ENCODE data around the gene PRTN3. TPM values are rescaled to one million over a fixed set of nuclear protein-coding genes. Genes with fewer than 3 reads are reported as not detected.

PRTN3 gene
- polyA plus RNA-seq (2011; rRNA removed), result not detected in 2 replicates
- polyA minus RNA-seq (2011; rRNA and poly(A)+ RNA removed), result not detected in 2 replicates

GRCh38 chr19:840519-841206 is at the start of gene PRTN3:
PRTN3 (plus strand) TSS chr19:840999; CDS start chr19:841009, 10 bp downstream.
- TF ChIP-seq, protein P1, sequence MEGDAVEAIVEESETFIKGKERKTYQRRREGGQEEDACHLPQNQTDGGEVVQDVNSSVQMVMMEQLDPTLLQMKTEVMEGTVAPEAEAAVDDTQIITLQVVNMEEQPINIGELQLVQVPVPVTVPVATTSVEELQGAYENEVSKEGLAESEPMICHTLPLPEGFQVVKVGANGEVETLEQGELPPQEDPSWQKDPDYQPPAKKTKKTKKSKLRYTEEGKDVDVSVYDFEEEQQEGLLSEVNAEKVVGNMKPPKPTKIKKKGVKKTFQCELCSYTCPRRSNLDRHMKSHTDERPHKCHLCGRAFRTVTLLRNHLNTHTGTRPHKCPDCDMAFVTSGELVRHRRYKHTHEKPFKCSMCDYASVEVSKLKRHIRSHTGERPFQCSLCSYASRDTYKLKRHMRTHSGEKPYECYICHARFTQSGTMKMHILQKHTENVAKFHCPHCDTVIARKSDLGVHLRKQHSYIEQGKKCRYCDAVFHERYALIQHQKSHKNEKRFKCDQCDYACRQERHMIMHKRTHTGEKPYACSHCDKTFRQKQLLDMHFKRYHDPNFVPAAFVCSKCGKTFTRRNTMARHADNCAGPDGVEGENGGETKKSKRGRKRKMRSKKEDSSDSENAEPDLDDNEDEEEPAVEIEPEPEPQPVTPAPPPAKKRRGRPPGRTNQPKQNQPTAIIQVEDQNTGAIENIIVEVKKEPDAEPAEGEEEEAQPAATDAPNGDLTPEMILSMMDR (IDR thresholded peaks at IDR 0.05; ENCODE audit: low read depth, low read length), result no peak
- H3K27ac ChIP-seq (ENCODE audit: low read depth, low read length), result no peak within 1 kb of the TSS
- peaks cover 26% of the 10 kb centered on the region for H3K27me3 ChIP-seq (ENCODE audit: control insufficient read depth, insufficient read depth, low read length)
- no peak for DNase-seq (ENCODE audit: low read depth, low spot score)
- H3K4me3 ChIP-seq (ENCODE audit: low read depth, low read length), result no peak within 1 kb of the TSS
- CTCF ChIA-PET, result interaction anchor here (1.0 kb wide), 1 partner anchor 73 kb away, joined by 3 read pairs; no protein-coding TSS in a partner anchor
- H3K9me3 ChIP-seq (ENCODE audit: control insufficient read depth, insufficient read depth, low read length), result no peaks in the 10 kb centered on the region; the same call in 1 of the 2 replicates
- POLR2A ChIA-PET, result interaction anchor here (1.2 kb wide), 1 partner anchor 144 kb away, joined by 4 read pairs; the partner anchor contains the start of gene WDR18

- ChIA-PET POLR2A (interaction anchor here (0.6 to 0.7 kb wide), 2 partner anchors 116 to 646 kb away, joined by 4 to 5 read pairs; no protein-coding TSS in a partner anchor), CTCF (no interaction called here)
- Histone ChIP-seq H3K4me3 (ENCODE audit: low read depth, low read length) (no peak overlapping the region), H3K27me3 (ENCODE audit: control insufficient read depth, insufficient read depth, low read length) (no peaks in the 10 kb centered on the region), H3K9me3 (ENCODE audit: control insufficient read depth, insufficient read depth, low read length) (no peaks in the 10 kb centered on the region; the same call in 1 of the 2 replicates), H3K27ac (ENCODE audit: low read depth, low read length) (no peak overlapping the region)
- DNase-seq (ENCODE audit: low read depth, low spot score), result no peak
- TF ChIP-seq, protein P1 (IDR thresholded peaks at IDR 0.05; ENCODE audit: low read depth, low read length), result no peak
These were observed 49.7 kb upstream of the PRTN3 start for GRCh38 chr19:791007-791566.

DNA sequence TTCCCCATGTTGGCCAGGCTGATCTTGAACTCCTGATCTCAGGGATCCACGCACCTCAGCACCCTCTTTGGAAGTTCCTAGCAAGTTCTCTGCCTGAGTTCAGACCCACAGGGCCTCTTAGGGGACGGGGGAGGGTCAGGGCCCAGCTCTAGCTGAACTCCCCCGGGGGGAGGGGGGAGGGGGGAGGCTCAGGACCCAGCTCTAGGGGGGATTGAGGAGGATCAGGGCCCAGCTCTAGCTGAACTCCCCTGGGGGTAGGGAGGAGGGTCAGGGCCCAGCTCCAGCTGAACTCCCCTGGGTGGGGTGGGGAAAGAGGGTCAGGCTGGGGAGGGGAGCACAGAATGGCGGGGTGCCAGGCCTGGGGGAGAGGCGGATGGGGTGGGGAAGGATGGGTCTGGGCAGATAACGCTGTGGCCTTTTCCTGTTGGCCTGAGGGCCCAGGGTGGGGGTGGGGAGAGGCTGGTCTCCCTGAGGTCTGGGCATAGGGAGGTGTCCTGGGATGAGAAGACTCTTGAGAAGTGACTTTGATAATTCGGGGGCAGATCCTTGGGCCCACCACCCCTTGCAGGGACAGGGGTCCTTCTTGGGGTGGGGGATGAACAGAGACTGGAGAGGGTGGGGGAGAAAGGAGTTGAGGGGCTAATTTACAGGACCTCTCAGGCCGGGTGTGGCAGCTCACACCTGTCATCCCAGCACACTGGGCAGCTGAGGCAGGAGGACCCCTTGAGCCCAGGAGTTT is 49.1 kb upstream of the PRTN3 start:
- TF ChIP-seq, protein P1 (IDR thresholded peaks at IDR 0.05; ENCODE audit: low read depth, low read length), result no peak
- Histone ChIP-seq H3K27me3 (ENCODE audit: control insufficient read depth, insufficient read depth, low read length) (no peaks in the 10 kb centered on the region), H3K4me3 (ENCODE audit: low read depth, low read length) (no peak overlapping the region), H3K9me3 (ENCODE audit: control insufficient read depth, insufficient read depth, low read length) (no peaks in the 10 kb centered on the region; the same call in 1 of the 2 replicates), H3K27ac (ENCODE audit: low read depth, low read length) (no peak overlapping the region)
- ChIA-PET POLR2A (interaction anchor here (0.7 kb wide), 1 partner anchor 116 kb away, joined by 4 read pairs; no protein-coding TSS in a partner anchor), CTCF (no interaction called here)
- no peak for DNase-seq (ENCODE audit: low read depth, low spot score)

DNA sequence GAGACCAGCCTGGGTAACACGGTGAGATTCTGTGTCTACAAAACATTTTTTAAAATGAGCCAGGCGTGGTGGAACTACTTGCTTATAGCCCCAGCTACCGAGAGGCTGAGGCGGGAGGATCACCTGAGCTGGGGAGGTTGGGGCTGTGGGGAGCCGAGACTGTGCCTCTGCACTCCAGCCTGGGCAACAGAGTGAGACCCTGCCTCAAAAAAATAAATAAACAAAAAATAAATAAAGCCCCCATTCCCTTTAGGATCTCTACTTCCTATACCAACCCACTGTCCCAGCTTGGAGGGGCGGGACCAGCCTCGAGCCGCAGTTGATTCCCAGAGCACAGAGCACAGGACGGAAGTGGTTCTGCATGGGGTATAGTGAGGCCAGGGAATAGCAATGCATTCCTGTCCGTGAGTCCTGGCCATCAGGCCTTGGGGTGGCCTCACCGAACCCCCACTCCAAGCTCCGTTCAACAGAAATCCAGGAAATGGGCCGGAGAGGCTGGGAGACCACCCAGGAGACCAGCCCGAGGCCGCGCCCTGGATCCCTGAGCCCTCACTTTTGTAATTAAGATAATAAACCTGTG is 48.4 kb upstream of the PRTN3 start:
- TF ChIP-seq, protein P1 (IDR thresholded peaks at IDR 0.05; ENCODE audit: low read depth, low read length), result no peak
- DNase-seq (ENCODE audit: low read depth, low spot score), result no peak
- ChIA-PET CTCF (no interaction called here), POLR2A (no interaction called here)
- Histone ChIP-seq H3K27ac (ENCODE audit: low read depth, low read length) (no peak overlapping the region), H3K9me3 (ENCODE audit: control insufficient read depth, insufficient read depth, low read length) (no peaks in the 10 kb centered on the region; the same call in 1 of the 2 replicates), H3K27me3 (ENCODE audit: control insufficient read depth, insufficient read depth, low read length) (no peaks in the 10 kb centered on the region), H3K4me3 (ENCODE audit: low read depth, low read length) (no peak overlapping the region)

All from AG04450 (cell line).